AG04449 (cell line): ENCODE data around the gene CDK3.

ENCODE experiments used
- CTCF ChIA-PET: fragments of 350-600 bp; formaldehyde crosslinking; extraction: SDS; loops from one replicate; lab custom pipeline; 2021; ENCODE audit warnings: antibody characterized with exemption; lab: Yijun Ruan, JAX
- POLR2A ChIA-PET: fragments of 400-600, 350-600 bp; formaldehyde crosslinking; extraction: SDS; loops from one replicate; lab custom pipeline; 2020; ENCODE audit warnings: antibody characterized with exemption, inconsistent platforms; lab: Yijun Ruan, JAX
- DNase-seq: peaks from one replicate; pipeline ENCODE4 v3.0.0-alpha.2; 2010; ENCODE audit warnings: low read depth, low spot score
- H3K4me3 ChIP-seq: 2 replicates; pipeline ENCODE4 v1.5.1; 2011; ENCODE audit warnings: low read depth, mild to moderate bottlenecking, control low read depth, low read length
- CTCF ChIP-seq: IDR thresholded peaks from one replicate; pipeline ENCODE4 v1.5.1; 2011; ENCODE audit warnings: mild to moderate bottlenecking, moderate library complexity, low read length, control low read depth, inconsistent platforms; ENCODE audit not compliant: insufficient read depth; ENCODE audit errors: missing control alignments

The CDK3 gene

GRCh38 chr17:76053246-76054111 is 52.8 kb downstream of the CDK3 start:
- TF ChIP-seq CTCF = no peak
- no peak for DNase-seq
- CTCF ChIA-PET = interaction anchor here (0.9 to 2.4 kb wide), 6 partner anchors 12 to 226 kb away, joined by 3 to 11 read pairs (median 4); no protein-coding TSS in a partner anchor
- POLR2A ChIA-PET = no interaction called here
- no peak overlapping the region for H3K4me3 ChIP-seq

GRCh38 chr17:76054112-76054476 is 53.4 kb downstream of the CDK3 start:
- no peak for DNase-seq
- CTCF ChIA-PET = interaction anchor here (0.9 to 2.4 kb wide), 5 partner anchors 12 to 226 kb away, joined by 3 to 11 read pairs (median 3); no protein-coding TSS in a partner anchor
- no peak for TF ChIP-seq CTCF
- H3K4me3 ChIP-seq = no peak overlapping the region
- POLR2A ChIA-PET = no interaction called here
